ENCODE measurements around the gene UNC5B.

DNA sequence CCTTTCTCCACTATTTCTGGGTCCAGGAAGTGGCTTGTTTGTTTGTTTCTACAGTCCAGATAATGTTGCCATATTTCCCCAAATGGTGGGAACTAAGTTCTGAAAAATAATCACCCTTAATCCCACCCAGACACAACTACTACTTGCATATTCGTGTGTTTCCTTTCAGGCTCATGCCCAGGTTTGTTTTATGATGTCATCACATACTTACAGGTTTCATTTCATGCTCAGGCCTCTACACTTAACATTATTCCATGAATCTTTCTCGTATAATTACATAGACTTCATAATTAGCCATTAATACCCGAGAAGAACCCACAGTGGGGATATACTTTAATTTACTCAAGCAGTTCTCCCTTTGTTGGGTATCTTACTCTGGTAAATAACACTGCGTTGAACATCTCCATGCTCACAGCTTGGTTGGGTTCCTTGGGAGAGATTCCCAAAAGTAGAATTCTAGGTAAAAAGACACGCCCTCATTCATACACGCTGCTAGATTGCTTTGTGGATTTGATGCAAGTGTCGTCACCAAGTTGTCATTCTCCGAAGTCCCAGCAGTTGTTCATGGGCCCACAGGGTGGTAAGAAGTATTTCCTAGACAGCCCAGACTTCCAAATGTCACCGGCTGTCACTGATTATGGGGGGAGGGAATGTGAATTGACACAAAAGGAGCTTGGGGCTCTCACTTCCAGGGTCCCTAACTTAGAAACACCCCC, 42.6 kb downstream of the UNC5B start:
- TF ChIP-seq, protein P1, sequence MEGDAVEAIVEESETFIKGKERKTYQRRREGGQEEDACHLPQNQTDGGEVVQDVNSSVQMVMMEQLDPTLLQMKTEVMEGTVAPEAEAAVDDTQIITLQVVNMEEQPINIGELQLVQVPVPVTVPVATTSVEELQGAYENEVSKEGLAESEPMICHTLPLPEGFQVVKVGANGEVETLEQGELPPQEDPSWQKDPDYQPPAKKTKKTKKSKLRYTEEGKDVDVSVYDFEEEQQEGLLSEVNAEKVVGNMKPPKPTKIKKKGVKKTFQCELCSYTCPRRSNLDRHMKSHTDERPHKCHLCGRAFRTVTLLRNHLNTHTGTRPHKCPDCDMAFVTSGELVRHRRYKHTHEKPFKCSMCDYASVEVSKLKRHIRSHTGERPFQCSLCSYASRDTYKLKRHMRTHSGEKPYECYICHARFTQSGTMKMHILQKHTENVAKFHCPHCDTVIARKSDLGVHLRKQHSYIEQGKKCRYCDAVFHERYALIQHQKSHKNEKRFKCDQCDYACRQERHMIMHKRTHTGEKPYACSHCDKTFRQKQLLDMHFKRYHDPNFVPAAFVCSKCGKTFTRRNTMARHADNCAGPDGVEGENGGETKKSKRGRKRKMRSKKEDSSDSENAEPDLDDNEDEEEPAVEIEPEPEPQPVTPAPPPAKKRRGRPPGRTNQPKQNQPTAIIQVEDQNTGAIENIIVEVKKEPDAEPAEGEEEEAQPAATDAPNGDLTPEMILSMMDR (conservative IDR thresholded peaks at IDR 0.05), result no peak
- TF ChIP-seq ZFX (IDR thresholded peaks at IDR 0.05), result no peak
